Measurements from ENCODE around the gene RAB7A. TPM values are rescaled to one million over a fixed set of nuclear protein-coding genes. Genes with fewer than 3 reads are reported as not detected.

RAB7A gene
- total RNA-seq, 6 experiments from 2014 or later, result 84.0 to 145 (median 119) TPM

- ATAC-seq (no peak), DNase-seq (no peak)
- H3K27me3 ChIP-seq, result no peaks in the 10 kb centered on the region
- H3K4me1 ChIP-seq, result peaks cover 0 to 16% (median 5%) of the 10 kb centered on the region in 4 donors
- no peak overlapping the region for H3K4me3 ChIP-seq
- H3K9me3 ChIP-seq, result no peaks in the 10 kb centered on the region
- TF ChIP-seq POLR2A (IDR thresholded peaks at IDR 0.05) (no peak), CTCF (IDR thresholded peaks at IDR 0.05) (no peak)
- H3K27ac ChIP-seq, result no peak overlapping the region
- intact Hi-C loops (cut with DNase I), result no loop called here
- H3K36me3 ChIP-seq, result no peaks in the 10 kb centered on the region
These were observed 35.4 kb downstream of the RAB7A start for GRCh38 chr3:128761392-128761791.

- peaks cover 0 to 16% (median 8%) of the 10 kb centered on the region in 4 donors for H3K4me1 ChIP-seq
- ATAC-seq (no peak), DNase-seq (no peak)
- no peaks in the 10 kb centered on the region for H3K9me3 ChIP-seq
- H3K27me3 ChIP-seq, result no peaks in the 10 kb centered on the region
- 88% methylated on average over 5 of the region's 5 CpGs for WGBS (ENCODE audit: insufficient coverage, low coverage, low lambda C conversion rate, missing lambda C conversion rate)
- no peak overlapping the region for H3K27ac ChIP-seq
- H3K4me3 ChIP-seq, result no peak overlapping the region
- intact Hi-C loops (cut with DNase I), result no loop called here
- TF ChIP-seq CTCF (IDR thresholded peaks at IDR 0.05) (no peak), POLR2A (IDR thresholded peaks at IDR 0.05) (no peak)
- H3K36me3 ChIP-seq, result no peaks in the 10 kb centered on the region
These were observed 38.0 kb downstream of the RAB7A start for GRCh38 chr3:128763967-128764366.

- Histone ChIP-seq H3K4me3 (no peak overlapping the region), H3K36me3 (no peaks in the 10 kb centered on the region), H3K27me3 (no peaks in the 10 kb centered on the region), H3K9me3 (no peaks in the 10 kb centered on the region), H3K27ac (no peak overlapping the region), H3K4me1 (peaks cover 0 to 10% (median 5%) of the 10 kb centered on the region in 4 donors)
- intact Hi-C loops (cut with DNase I), result no loop called here
- DNase-seq (no peak), ATAC-seq (no peak)
- TF ChIP-seq CTCF (IDR thresholded peaks at IDR 0.05) (no peak), POLR2A (IDR thresholded peaks at IDR 0.05) (no peak)
- 92% methylated on average over 8 of the region's 30 CpGs for WGBS (ENCODE audit: insufficient coverage, low coverage, low lambda C conversion rate, missing lambda C conversion rate)
These were observed 38.9 kb downstream of the RAB7A start for GRCh38 chr3:128764863-128765262.

GRCh38 chr3:128767094-128767750 is 41.2 kb downstream of the RAB7A start:
- no peaks in the 10 kb centered on the region for H3K9me3 ChIP-seq
- WGBS (ENCODE audit: insufficient coverage, low coverage, low lambda C conversion rate, missing lambda C conversion rate), result 70% methylated on average over 4 of the region's 6 CpGs
- no peak for DNase-seq

More at GRCh38 chr3:128767094-128767750, 41.2 kb downstream of the RAB7A start:
- Histone ChIP-seq H3K36me3 (no peaks in the 10 kb centered on the region), H3K27ac (no peak overlapping the region), H3K4me3 (no peak overlapping the region), H3K27me3 (no peaks in the 10 kb centered on the region), H3K4me1 (peaks cover 0 to 9% (median 3%) of the 10 kb centered on the region in 4 donors)
- no peak for TF ChIP-seq CTCF (IDR thresholded peaks at IDR 0.05)
- TF ChIP-seq POLR2A (IDR thresholded peaks at IDR 0.05), result no peak
- intact Hi-C loops (cut with DNase I), result no loop called here
- no peak for ATAC-seq
